Measurements from ENCODE around the gene TTF2. TPM values are rescaled to one million over a fixed set of nuclear protein-coding genes. Genes with fewer than 3 reads are reported as not detected.

TTF2 gene
- total and polyA plus RNA-seq, 2 experiments from 2014 or later, result 84.7 to 85.4 TPM

DNA sequence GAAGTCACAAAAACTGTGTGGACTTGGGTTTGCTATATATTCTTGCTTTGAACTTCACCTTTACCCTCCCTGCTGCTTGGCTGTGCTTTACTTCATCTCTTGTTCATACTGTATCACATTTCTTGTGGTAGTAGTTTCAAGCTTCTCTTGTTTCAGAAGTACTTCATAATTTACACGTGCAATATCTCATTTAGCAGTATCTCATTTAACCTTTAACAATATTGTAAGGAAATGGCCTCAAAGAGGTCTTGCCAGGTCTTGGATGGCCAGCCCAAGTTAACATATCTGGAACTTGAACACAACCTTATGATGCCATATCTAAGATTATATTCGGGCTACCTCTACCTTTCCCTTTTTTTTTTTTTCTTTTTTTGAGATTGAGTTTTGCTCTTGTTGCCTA is 63.1 kb downstream of the TTF2 start:
- H2AFZ ChIP-seq, result no peak overlapping the region
- H3K27ac ChIP-seq (ENCODE audit: low read depth), result no peak overlapping the region
- Mint-ChIP-seq H3K27ac (no peak overlapping the region), H3K4me1 (peaks cover 16% of the 10 kb centered on the region), H3K27me3 (ENCODE audit: insufficient read depth, low read depth, poor library complexity) (peaks cover 9% of the 10 kb centered on the region), H3K9me3 (no peaks in the 10 kb centered on the region), H3K4me3 (no peak overlapping the region), H3K36me3 (ENCODE audit: low read depth) (peaks cover 3% of the 10 kb centered on the region; the same call in 2 of the 3 replicates)
- ATAC-seq (no peak), DNase-seq (ENCODE audit: low spot score) (no peak)
- TF ChIP-seq POLR2AphosphoS5 (IDR thresholded peaks at IDR 0.05; ENCODE audit: low read depth), result no peak
- TF ChIP-seq JUNB (IDR thresholded peaks at IDR 0.05; ENCODE audit: unreplicated experiment), result no peak
- TF ChIP-seq, protein P1, sequence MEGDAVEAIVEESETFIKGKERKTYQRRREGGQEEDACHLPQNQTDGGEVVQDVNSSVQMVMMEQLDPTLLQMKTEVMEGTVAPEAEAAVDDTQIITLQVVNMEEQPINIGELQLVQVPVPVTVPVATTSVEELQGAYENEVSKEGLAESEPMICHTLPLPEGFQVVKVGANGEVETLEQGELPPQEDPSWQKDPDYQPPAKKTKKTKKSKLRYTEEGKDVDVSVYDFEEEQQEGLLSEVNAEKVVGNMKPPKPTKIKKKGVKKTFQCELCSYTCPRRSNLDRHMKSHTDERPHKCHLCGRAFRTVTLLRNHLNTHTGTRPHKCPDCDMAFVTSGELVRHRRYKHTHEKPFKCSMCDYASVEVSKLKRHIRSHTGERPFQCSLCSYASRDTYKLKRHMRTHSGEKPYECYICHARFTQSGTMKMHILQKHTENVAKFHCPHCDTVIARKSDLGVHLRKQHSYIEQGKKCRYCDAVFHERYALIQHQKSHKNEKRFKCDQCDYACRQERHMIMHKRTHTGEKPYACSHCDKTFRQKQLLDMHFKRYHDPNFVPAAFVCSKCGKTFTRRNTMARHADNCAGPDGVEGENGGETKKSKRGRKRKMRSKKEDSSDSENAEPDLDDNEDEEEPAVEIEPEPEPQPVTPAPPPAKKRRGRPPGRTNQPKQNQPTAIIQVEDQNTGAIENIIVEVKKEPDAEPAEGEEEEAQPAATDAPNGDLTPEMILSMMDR (conservative IDR thresholded peaks at IDR 0.05; ENCODE audit: low read depth in 2 of 2), result no peak
- TF ChIP-seq, protein P2, sequence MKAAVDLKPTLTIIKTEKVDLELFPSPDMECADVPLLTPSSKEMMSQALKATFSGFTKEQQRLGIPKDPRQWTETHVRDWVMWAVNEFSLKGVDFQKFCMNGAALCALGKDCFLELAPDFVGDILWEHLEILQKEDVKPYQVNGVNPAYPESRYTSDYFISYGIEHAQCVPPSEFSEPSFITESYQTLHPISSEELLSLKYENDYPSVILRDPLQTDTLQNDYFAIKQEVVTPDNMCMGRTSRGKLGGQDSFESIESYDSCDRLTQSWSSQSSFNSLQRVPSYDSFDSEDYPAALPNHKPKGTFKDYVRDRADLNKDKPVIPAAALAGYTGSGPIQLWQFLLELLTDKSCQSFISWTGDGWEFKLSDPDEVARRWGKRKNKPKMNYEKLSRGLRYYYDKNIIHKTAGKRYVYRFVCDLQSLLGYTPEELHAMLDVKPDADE (IDR thresholded peaks at IDR 0.05), result no peak
- TF ChIP-seq ZNF331 (CRISPR knock-in tag; IDR thresholded peaks at IDR 0.05; ENCODE audit: low read depth), result no peak
- TF ChIP-seq EZH2phosphoT487 (IDR thresholded peaks at IDR 0.05; ENCODE audit: unreplicated experiment), result no peak
- TF ChIP-seq REST (IDR thresholded peaks at IDR 0.05; ENCODE audit: unreplicated experiment), result no peak
- TF ChIP-seq STAT1 (IDR thresholded peaks at IDR 0.05; ENCODE audit: unreplicated experiment), result no peak
- TF ChIP-seq ZNF462 (CRISPR knock-in tag; IDR thresholded peaks at IDR 0.05), result no peak
- no peak for TF ChIP-seq CREB1 (CRISPR knock-in tag; IDR thresholded peaks at IDR 0.05; ENCODE audit: low read depth)
- no peak for TF ChIP-seq ZNF114 (CRISPR knock-in tag; IDR thresholded peaks at IDR 0.05)
- no peak for TF ChIP-seq EZH2 (IDR thresholded peaks at IDR 0.05; ENCODE audit: low read depth, unreplicated experiment)
- TF ChIP-seq NANOG (IDR thresholded peaks at IDR 0.05; ENCODE audit: borderline replicate concordance), result no peak
- H3K27me3 ChIP-seq (ENCODE audit: insufficient read depth), result no peaks in the 10 kb centered on the region
- H3F3A ChIP-seq (replicated peaks; ENCODE audit: low read depth), result no peaks in the 10 kb centered on the region
- H3K36me3 ChIP-seq (ENCODE audit: insufficient read depth), result no peaks in the 10 kb centered on the region
- H3K4me2 ChIP-seq, result no peak overlapping the region
- H3K4me1 ChIP-seq (ENCODE audit: insufficient read depth), result peaks cover 16% of the 10 kb centered on the region
- H3K79me2 ChIP-seq (replicated peaks; ENCODE audit: insufficient read depth), result peaks cover 4% of the 10 kb centered on the region; the same call in 1 of the 2 replicates
- H4K20me1 ChIP-seq (replicated peaks; ENCODE audit: insufficient read depth), result no peaks in the 10 kb centered on the region
- no peaks in the 10 kb centered on the region for H3K9me2 ChIP-seq (ENCODE audit: insufficient read depth)
- H3K4me3 ChIP-seq, result no peak overlapping the region
